Hindlimb muscle (tissue), 1 donor: ENCODE data around the gene CAMK1D. TPM values are rescaled to one million over a fixed set of nuclear protein-coding genes. Genes with fewer than 3 reads are reported as not detected.
"Not testable (repeated sequence)": the region's sequence is repeated elsewhere in the genome, so short reads cannot be mapped to it uniquely, and the experiment has no call there.

Source experiments
- DNase-seq: peaks from one replicate; pipeline ENCODE4 v3.0.0-alpha.2; 2013
- polyA plus RNA-seq: library from polyadenylated mRNA; unstranded; fragments of 120-200 nt; gene quantifications from one replicate; pipeline ENCODE4 v1.2.1, GENCODE V29; 2013; ENCODE audit not compliant: insufficient read length

The CAMK1D gene
- polyA plus RNA-seq, 1 donor = 2.9 TPM

GRCh38 chr10:12797471-12798262 is 448.3 kb downstream of the CAMK1D start:
- no peak for DNase-seq

DNA sequence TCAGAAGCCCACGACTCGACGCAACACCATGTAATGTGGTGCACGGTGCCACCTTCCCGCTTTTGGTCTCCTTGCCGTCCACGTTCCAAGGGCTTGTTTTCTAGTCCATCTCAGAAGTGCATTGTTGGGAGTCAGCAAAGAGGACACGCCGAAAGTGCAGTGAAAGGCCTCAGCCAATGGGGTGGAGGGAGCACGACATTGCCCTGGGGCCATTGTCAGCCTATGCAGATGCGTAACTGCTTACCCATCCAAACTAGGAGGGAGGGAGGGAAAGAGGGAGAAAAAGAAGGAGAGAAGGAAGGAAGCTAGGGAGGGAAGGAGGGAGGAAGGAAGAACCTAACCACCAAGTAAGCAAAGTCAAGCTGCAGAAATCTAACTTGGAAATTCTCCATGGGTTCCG is 449.8 kb downstream of the CAMK1D start:
- DNase-seq = no peak

DNA sequence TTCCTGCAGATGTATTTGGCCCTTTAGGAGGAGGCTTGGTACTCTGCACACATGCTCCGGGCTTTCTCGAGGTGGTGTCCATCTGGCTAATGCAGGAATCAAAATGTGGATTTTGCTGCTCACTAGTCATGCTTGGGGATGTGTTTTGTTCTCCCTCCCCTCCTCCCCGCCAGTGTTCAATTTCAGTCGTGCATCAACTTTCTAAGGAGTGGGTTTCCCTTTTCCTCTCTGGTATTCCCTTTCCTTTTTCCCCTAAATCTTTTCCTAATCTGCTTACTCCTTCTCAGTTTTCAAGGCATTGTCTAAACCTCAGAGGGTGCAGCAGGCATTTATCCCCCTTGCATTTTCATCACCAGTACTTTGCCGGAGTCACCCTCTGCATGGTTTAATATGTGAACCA is 450.4 kb downstream of the CAMK1D start:
- DNase-seq = no peak

GRCh38 chr10:12800302-12800701 is 451.0 kb downstream of the CAMK1D start:
- DNase-seq = no peak

- DNase-seq = no peak
These were observed 452.1 kb downstream of the CAMK1D start for GRCh38 chr10:12801214-12802087.

GRCh38 chr10:12803776-12804175 is 454.4 kb downstream of the CAMK1D start:
- no peak for DNase-seq

DNA sequence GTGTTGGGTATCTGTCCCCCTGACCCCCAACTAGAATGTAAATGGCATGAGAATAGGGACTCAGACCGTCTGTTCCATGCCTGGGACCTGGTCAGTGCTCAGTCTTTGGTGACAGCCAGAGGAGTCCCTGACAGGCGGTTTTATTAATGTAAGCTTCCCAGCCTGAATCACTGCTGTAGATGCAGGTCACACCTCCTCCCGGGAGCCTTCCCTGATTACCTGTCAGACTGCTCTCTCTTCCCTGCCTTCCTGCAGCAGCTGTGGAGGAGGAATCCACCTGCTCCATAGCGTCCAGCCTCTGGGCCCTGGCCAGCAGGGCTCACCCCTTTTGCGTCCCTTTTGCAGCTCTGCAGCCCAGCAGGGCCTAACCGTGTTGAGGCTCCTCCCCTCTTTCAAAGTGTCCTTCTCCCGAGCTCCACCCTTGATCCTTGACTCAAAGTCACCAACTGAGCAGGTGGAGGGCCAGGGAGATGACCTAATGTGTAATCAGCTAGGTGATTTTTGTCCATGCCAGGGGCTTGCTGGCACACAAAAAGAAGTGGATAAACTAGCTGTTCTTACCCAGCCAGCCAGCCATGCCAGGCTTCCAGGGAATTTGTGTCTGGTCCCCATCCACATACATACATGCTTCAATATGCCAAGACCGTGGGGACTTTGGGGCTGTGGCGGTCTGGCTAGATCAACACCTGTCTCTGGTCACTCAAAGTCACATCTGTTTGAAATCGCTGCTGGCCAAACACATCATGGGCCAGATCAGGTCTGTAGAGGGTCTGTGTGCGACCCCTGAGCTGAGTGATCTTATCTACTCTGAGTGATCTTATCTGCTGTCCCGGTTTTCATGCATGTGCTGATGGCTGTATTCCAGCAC is 457.1 kb downstream of the CAMK1D start:
- no peak for DNase-seq

DNA sequence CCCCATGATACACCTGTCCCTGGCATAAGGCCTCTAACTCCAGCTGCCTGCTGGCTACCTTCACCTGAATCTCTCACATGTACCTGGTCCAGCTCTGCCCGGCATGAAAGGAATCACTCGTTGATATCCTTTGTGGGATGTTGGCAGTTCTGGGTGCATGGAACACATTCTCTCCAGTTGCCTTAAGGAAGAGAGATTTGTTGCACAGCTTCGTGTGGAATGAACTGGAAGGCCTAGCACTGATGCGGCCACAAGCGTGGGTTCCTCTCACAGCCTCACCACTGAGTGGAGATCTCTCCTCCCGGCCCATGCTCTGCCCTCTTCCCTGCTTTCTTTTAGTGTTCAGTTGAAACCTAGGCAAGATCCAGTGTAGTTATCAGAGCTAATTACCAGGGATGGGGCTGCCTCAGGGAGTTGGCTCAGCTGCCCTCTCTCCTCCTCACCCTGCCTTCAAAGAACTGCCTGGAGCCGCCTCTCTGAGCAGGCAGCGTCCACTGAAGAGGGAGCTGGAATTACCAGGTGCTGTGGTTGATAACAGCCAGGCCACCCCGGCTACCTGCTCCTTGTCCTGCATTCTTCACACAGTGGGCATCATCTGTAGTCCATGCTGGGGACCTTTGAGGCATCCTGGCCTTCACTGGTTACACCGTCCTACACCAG is 457.9 kb downstream of the CAMK1D start:
- DNase-seq = no peak

- no peak for DNase-seq
These were observed 458.8 kb downstream of the CAMK1D start for GRCh38 chr10:12808014-12808613.

- not testable (repeated sequence) for DNase-seq
These were observed 460.7 kb downstream of the CAMK1D start for GRCh38 chr10:12810046-12810445.

GRCh38 chr10:12811826-12812225 is 462.5 kb downstream of the CAMK1D start:
- DNase-seq = no peak

DNA sequence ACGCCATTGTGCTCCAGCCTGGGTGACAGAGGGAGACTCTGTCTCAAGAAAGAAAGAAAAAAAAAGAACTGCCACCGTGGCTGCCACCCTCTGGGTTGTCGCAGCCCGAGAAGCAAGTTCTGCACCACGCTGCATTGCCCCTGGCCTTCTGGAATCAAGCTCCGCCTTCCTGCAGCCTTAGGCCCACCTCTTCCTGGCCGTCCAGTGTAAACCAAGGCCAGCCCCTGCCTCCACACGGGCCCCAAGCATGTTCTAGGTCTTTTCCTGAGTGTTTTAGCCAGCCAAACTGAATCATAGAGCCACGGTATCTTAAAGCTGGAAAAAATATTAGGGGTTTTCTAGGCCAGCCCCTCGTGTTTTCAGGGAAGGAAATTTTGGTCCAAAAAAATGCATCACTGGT is 463.2 kb downstream of the CAMK1D start:
- DNase-seq = no peak

DNA sequence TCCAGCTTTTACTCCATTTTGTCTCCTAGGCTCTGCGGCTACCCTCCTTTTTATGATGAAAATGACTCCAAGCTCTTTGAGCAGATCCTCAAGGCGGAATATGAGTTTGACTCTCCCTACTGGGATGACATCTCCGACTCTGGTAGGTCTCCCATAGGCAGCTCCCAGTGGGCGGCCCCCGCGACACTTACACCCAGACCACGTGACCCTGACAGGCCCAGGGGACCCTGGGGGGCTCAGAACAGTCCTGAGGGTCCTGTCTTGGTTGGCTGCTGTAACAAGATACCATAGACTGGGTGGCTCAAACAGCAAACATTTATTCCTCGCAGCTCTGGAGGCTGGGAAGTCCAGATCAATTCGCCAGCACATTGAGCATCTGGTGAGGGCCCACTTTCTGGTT is 464.8 kb downstream of the CAMK1D start:
- DNase-seq = no peak

GRCh38 chr10:12819071-12819470 is 469.7 kb downstream of the CAMK1D start:
- no peak for DNase-seq

- no peak for DNase-seq
These were observed 470.3 kb downstream of the CAMK1D start for GRCh38 chr10:12819656-12820055.

- no peak for DNase-seq
These were observed 473.0 kb downstream of the CAMK1D start for GRCh38 chr10:12822126-12822892.

DNA sequence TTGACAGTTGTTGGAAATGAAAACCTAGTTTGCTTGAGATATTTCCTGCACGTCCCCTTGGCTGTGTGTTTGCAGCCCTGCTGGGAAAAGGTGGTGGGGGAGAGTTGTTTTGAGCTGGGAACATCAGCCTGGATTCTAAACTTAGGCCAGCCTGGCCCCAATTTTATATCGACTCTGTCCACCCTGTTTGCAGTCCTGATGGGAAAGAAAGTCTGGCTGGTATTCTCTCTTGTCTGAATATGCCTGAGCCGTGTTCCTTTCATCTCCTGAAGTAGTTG is 473.5 kb downstream of the CAMK1D start:
- no peak for DNase-seq

GRCh38 chr10:12823328-12823727 is 474.0 kb downstream of the CAMK1D start:
- DNase-seq = no peak

DNA sequence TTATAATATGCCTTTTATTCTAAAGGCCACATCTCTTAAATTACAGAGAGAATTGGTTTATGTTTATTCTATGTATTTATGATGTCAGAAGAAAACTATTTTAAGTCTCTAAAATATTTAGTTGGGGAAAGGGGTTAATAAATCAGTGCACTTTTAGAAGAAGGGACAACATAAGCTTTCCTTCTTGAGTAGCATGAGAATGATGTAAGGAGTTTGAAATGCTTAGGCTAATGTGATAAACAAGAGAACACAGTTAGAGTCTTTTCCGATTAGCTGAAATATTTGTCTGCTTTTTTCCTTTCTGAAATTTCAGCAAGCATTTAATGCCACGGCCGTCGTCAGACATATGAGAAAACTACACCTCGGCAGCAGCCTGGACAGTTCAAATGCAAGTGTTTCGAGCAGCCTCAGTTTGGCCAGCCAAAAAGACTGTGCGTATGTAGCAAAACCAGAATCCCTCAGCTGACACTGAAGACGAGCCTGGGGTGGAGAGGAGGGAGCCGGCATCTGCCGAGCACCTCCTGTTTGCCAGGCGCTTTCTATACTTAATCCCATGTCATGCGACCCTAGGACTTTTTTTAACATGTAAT is 476.0 kb downstream of the CAMK1D start:
- no peak for DNase-seq

DNA sequence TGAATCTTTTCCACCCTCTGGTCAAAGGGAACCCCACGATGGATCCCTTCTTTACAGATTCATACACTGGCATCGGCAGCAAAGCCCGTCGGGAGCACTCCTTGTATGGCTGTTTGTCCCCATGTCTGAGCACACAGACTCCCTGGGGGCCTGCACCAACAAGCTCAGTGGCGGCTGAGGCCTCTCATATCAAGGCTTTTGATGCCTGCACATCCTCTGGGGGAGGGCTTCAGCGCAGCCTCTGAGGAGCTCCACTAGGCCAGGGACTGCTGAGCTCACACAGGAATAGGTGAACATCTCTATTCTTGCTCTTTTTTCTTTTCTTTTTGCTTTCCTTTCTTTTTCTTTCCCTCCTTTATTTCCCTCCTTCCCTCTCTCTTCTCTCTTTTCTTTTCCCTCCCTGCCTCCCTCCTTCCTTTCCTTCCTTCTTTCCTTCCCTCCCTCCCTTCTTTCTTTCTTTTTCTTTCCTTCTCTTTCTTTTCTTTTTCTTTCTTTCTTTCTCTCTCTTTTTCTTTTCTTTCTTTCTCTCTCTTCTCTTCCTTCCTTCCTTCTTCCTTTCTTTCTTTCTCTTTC is 477.5 kb downstream of the CAMK1D start:
- no peak for DNase-seq
